WTC11 (cell line): ENCODE results near the gene CFDP1. TPM values are rescaled to one million over a fixed set of nuclear protein-coding genes. Genes with fewer than 3 reads are reported as not detected.

Experiments
- ATAC-seq: fragments of 200-7000 bp; cut with Tn5 transposase; 2 replicates; pipeline ENCODE4 v1.10.0; 2021; ENCODE audit warnings: mild to moderate bottlenecking, moderate library complexity
- CTCF ChIA-PET: fragments of 300-600 bp; sonication (Branson Sonifier 250); formaldehyde crosslinking; loops from one replicate; lab custom pipeline; 2021; ENCODE audit warnings: antibody characterized with exemption; lab: Charles Lee
- POLR2A ChIA-PET: fragments of 350-600 bp; sonication (Branson Sonifier 250); formaldehyde crosslinking; loops from one replicate; lab custom pipeline; 2021; ENCODE audit warnings: antibody characterized with exemption; lab: Charles Lee
- DNase-seq: peaks from one replicate; pipeline ENCODE4 v3.0.0; 2021; ENCODE audit warnings: low spot score
- H3K27ac Mint-ChIP-seq: 2 replicates; pipeline ENCODE4 v1.8.0; 2021; ENCODE audit warnings: mixed read lengths
- H3K27me3 Mint-ChIP-seq: 2 replicates; pipeline ENCODE4 v1.8.0; 2021; ENCODE audit warnings: low read depth, mild to moderate bottlenecking, moderate library complexity, mixed read lengths
- H3K36me3 Mint-ChIP-seq: 2 replicates; pipeline ENCODE4 v1.8.0; 2021; ENCODE audit warnings: mixed read lengths
- H3K4me1 Mint-ChIP-seq: 2 replicates; pipeline ENCODE4 v1.8.0; 2022; ENCODE audit warnings: mixed read lengths
- H3K4me3 Mint-ChIP-seq: 2 replicates; pipeline ENCODE4 v1.8.0; 2021; ENCODE audit warnings: mild to moderate bottlenecking, moderate library complexity, mixed read lengths
- H3K9me3 Mint-ChIP-seq: 2 replicates; pipeline ENCODE4 v1.8.0; 2021; ENCODE audit warnings: mixed read lengths
- ARID4B ChIP-seq: sonication (generic); formaldehyde crosslinking; IDR thresholded peaks from 2 replicates; pipeline ENCODE4 v1.8.0; 2023; ENCODE audit warnings: missing genetic modification reagents, mild to moderate bottlenecking, borderline replicate concordance
- CREM ChIP-seq: sonication (generic); formaldehyde crosslinking; IDR thresholded peaks from 2 replicates; pipeline ENCODE4 v1.8.1; 2022; ENCODE audit warnings: mild to moderate bottlenecking, missing genetic modification reagents, moderate library complexity
- CTCF ChIP-seq: fragments of 200-600 bp; IDR thresholded peaks from 2 replicates; pipeline ENCODE4 v1.8.0; 2022; ENCODE audit warnings: antibody characterized with exemption
- FOXP1 ChIP-seq: sonication (generic); formaldehyde crosslinking; IDR thresholded peaks from 2 replicates; pipeline ENCODE4 v1.8.0; 2022; ENCODE audit warnings: missing genetic modification reagents, mild to moderate bottlenecking, moderate library complexity, borderline replicate concordance
- FOXP4 ChIP-seq: sonication (generic); formaldehyde crosslinking; IDR thresholded peaks from 2 replicates; pipeline ENCODE4 v1.8.0; 2022; ENCODE audit warnings: mild to moderate bottlenecking, missing genetic modification reagents
- GRHL2 ChIP-seq: fragments of 250-450 bp; sonication (Bioruptor Pico); IDR thresholded peaks from 2 replicates; pipeline ENCODE4 v1.8.0; 2022; ENCODE audit warnings: mild to moderate bottlenecking, moderate library complexity; ENCODE audit not compliant: insufficient replicate concordance, severe bottlenecking
- IRF1 ChIP-seq: sonication (generic); formaldehyde crosslinking; IDR thresholded peaks from 2 replicates; pipeline ENCODE4 v1.8.0; 2023; ENCODE audit warnings: missing genetic modification reagents
- JAZF1 ChIP-seq: fragments of 250-450 bp; sonication (Bioruptor Pico); IDR thresholded peaks from 2 replicates; pipeline ENCODE4 v1.9.0; 2021; ENCODE audit warnings: moderate library complexity, mild to moderate bottlenecking, inconsistent platforms
- NR2C2 ChIP-seq: sonication (generic); formaldehyde crosslinking; IDR thresholded peaks from 2 replicates; pipeline ENCODE4 v1.8.0; 2022; ENCODE audit warnings: mild to moderate bottlenecking, missing genetic modification reagents
- RORB ChIP-seq: fragments of 250-450 bp; sonication (Bioruptor Pico); IDR thresholded peaks from 2 replicates; pipeline ENCODE4 v1.9.0; 2021; ENCODE audit warnings: mild to moderate bottlenecking
- TCF7 ChIP-seq: sonication (generic); formaldehyde crosslinking; IDR thresholded peaks from 2 replicates; pipeline ENCODE4 v1.8.0; 2022; ENCODE audit warnings: mild to moderate bottlenecking, low read depth, missing genetic modification reagents, moderate library complexity
- TP53 ChIP-seq: sonication (generic); formaldehyde crosslinking; IDR thresholded peaks from 2 replicates; pipeline ENCODE4 v1.8.1; 2023; ENCODE audit warnings: mild to moderate bottlenecking, missing genetic modification reagents
- ZBTB21 ChIP-seq: sonication (generic); formaldehyde crosslinking; IDR thresholded peaks from 2 replicates; pipeline ENCODE4 v1.8.1; 2023; ENCODE audit warnings: mild to moderate bottlenecking, missing genetic modification reagents, borderline replicate concordance
- ZBTB43 ChIP-seq: sonication (generic); formaldehyde crosslinking; IDR thresholded peaks from 2 replicates; pipeline ENCODE4 v1.8.1; 2023; ENCODE audit warnings: mild to moderate bottlenecking, missing genetic modification reagents
- ZNF396 ChIP-seq: fragments of 250-450 bp; sonication (Bioruptor Pico); IDR thresholded peaks from 2 replicates; pipeline ENCODE4 v1.8.0; 2021; ENCODE audit warnings: mild to moderate bottlenecking, moderate library complexity, borderline replicate concordance
- ZSCAN18 ChIP-seq: fragments of 250-450 bp; sonication (Bioruptor Pico); IDR thresholded peaks from 2 replicates; pipeline ENCODE4 v2.1.2; 2022; ENCODE audit warnings: mild to moderate bottlenecking, moderate library complexity
- total RNA-seq: library from RNA; stranded (reverse); gene quantifications from 3 replicates; pipeline ENCODE4 v1.2.3, GENCODE V29; 2021

Gene CFDP1
- total RNA-seq, 1 experiment from 2014 or later, result 79.2 TPM

- TF ChIP-seq ARID4B (no peak), IRF1 (CRISPR knock-in tag) (no peak), RORB (no peak), JAZF1 (CRISPR knock-in tag) (no peak), NR2C2 (CRISPR knock-in tag) (no peak), ZNF396 (CRISPR knock-in tag) (no peak), CREM (no peak), ZBTB21 (CRISPR knock-in tag) (no peak), GRHL2 (CRISPR knock-in tag) (no peak), FOXP1 (CRISPR knock-in tag) (no peak)
These were observed 99.6 kb downstream of the CFDP1 start (continued) for GRCh38 chr16:75333721-75334163.

- Mint-ChIP-seq H3K4me1 (peaks cover 6% of the 10 kb centered on the region), H3K9me3 (no peaks in the 10 kb centered on the region), H3K36me3 (peaks cover 4% of the 10 kb centered on the region; the same call in 1 of the 2 replicates), H3K27ac (peak overlapping the region; percentile 17), H3K27me3 (no peaks in the 10 kb centered on the region), H3K4me3 (no peak overlapping the region)
- CTCF ChIA-PET, result no interaction called here
- POLR2A ChIA-PET, result no interaction called here
- DNase-seq (no peak), ATAC-seq (no peak)
- TF ChIP-seq ZBTB43 (CRISPR knock-in tag) (no peak), CTCF (no peak), TCF7 (CRISPR knock-in tag) (no peak), JAZF1 (CRISPR knock-in tag) (no peak), FOXP4 (CRISPR knock-in tag) (no peak), RORB (no peak), ZSCAN18 (CRISPR knock-in tag) (no peak), ZBTB21 (CRISPR knock-in tag) (no peak), TP53 (no peak)
These were observed 103.4 kb downstream of the CFDP1 start for GRCh38 chr16:75329943-75330342.
